Breast epithelium (tissue), 3 donors: ENCODE measurements around the gene ANKRD53.

ENCODE experiments used
- CTCF ChIP-seq, 3 donors: fragments of 450-650 bp; IDR thresholded peaks; one replicate each; pipeline ENCODE4 v1.5.1; 2016 to 2017; ENCODE audit warnings: antibody characterized with exemption in 3 of 3, mild to moderate bottlenecking in 3 of 3, moderate library complexity in 3 of 3
- POLR2A ChIP-seq: fragments of 450-650 bp; IDR thresholded peaks from one replicate; pipeline ENCODE4 v1.6.1; 2016; ENCODE audit warnings: antibody characterized with exemption, mild to moderate bottlenecking, moderate library complexity

- TF ChIP-seq CTCF (IDR thresholded peaks at IDR 0.05) = no peak
- TF ChIP-seq POLR2A = no peak
Measured at GRCh38 chr2:70935468-70936164, 42.8 kb upstream of the ANKRD53 start, which contains the start of gene ATP6V1B1.
